RPMI8226 (cell line): ENCODE results near the gene MGST2.

Experiments used
- DNase-seq: peaks from one replicate; pipeline ENCODE4 v3.0.0-alpha.2; 2015

Gene MGST2

DNA sequence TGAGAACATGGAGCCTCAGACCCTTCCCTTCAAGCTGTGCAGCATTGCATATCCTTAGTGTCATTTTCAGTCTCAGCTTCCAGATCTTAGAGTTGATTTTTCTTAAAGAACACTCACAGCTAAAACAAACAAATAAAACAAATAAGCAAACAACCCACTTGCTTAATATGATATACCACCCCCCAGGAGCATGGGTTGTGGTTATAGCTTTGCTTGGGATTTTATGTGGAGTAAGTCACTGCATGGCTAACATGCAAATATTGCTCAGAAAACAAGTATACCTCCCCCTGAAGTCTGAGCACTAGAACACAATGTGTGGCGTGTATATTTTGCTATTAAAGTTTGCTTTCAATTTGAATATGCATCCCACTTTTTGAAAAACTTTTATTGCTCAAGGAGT lies 78.6 kb downstream of the MGST2 start:
- DNase-seq: no peak

DNA sequence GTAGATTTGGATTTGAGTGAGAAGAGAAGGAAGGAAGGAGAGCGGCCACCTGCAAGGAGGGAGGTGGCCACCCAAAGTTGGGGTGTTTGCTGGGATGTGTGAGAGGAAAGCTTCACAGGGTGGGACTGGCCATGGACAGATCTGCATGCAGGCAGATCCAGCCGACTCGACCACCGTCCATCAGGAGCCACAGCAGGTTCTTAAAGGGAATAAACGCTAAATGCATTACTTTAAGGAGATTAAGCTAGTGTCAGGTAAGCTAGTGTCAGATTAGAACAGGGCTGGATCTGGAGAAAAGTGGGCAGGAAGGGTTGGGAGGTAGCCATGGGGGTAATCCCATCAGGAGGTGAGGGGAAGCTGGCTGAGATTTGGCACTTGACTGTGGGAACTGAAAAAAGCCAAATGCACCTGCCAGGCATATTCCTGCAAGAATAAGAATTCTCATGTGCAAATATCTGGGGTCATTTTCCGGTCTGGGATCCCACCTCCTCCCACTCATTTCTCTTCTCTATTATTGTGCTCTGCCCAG lies 79.6 kb downstream of the MGST2 start:
- DNase-seq: no peak

DNA sequence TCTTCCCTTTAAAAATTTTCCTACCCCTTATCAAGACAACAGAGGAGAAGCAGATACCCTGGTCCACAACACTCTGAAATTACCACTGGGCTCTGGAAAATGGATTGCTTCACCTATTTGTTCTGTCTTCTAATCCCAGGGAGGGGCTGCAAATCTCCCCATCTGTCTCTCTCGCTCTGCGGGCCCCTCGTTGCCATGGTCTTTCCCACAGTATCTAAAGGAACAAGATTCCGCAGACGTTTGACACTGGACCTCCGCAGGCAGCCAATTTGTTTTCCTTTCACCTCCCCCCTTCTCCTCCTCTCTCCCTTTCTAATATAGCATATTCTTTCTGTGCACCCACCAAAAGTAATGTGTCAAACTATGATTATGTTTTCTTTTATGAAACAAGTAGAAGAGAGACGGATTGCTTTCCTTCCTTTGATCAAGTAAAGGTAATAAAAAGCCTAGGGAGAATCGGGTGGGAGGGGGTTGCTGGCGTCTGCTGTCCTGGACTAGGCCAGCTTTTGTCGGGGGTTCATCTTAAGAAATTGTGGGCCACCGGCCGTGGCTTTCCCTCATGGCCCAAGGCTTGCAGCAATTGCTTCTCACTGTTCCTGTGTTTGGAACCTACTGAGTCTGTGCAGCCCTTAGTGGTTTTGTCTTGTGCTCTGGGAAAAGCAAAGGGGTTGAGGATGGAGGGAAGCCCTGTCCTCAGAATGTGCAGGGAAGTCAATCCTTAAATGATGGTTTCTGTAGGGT lies 81.0 kb downstream of the MGST2 start:
- no peak for DNase-seq

DNA sequence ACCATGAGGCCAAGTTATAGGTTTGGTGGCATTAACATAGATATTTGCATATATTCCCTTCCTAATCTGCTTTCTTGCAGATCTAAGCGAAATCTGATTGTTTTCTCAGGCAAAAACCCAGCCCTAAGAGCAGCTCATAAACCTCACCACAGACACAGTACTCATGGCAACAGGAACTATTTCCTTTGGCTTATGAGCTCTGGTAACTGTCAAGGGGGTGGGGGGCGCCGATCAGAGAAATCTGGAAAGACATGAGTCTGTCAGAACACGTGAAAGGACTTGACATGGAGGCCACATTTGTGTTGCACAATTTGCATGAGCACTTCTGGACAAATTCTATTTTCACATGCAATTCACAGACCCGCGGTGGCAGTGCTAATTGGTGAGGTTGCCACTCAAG lies 83.7 kb downstream of the MGST2 start:
- no peak for DNase-seq

DNA sequence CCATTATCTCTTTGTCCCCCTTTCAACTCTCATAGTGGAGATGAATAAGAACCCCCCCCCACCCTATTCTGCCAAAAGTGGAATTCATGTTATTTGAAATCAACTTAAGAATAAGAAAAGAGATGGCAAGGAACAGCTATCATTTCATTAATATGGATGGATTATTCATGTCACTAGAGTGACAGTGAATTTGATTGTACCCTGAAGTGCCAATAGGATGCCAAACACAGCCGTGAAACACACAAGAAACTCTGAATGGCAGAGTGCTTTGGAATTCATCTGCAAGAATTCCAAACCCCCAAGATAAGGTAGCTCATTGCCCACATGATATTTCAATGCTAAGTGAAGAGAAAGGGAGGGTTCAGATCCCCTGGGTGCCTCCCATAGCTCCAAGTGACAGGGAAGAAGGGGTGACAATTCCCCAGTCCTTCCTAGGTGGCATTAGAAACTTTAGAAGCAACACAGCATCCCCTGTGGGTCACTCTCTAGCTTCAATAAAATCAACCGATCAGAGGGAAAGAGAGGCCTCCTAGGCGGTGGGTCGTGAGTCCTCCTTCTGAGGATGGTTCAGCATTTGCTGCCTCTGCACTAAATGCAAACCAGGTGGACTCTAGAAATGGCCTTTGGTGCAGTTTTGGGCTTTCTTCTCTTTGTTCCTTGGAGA lies 84.3 kb downstream of the MGST2 start:
- DNase-seq: no peak

DNA sequence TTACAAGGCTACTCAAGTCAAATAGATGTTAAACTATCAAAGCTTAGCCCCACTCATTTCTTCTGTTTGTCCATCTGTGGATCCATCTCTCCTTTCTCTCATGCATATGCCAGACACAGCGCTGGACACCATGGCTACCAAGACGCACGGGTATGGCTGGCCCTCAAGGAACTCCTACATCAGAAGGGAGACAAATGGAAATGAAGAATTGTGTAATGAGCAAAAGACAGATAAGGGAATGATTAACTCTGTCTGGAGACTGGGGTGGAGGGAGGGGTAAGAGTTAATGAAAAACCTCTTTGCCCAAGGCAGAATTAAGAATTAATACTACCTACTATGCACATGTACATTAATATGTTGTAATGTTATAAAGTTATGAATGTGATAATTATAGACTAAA lies 88.1 kb downstream of the MGST2 start:
- DNase-seq: no peak
